K562 (cell line): ENCODE data around the gene MAN1B1. TPM values are rescaled to one million over a fixed set of nuclear protein-coding genes. Genes with fewer than 3 reads are reported as not detected.

Source experiments
- ATAC-seq: fragments of 200-7000 bp; cut with Tn5 transposase; 3 replicates; pipeline ENCODE4 v1.9.1; 2020; ENCODE audit warnings: moderate library complexity
- BruUV-seq: library from RNA; stranded (reverse); fragments of 400-500 nt; replicated peaks from 2 replicates; lab custom pipeline; 2021; lab: Mats Ljungman, UMichigan
- CTCF ChIA-PET: fragments of 300-600 bp; formaldehyde crosslinking; extraction: SDS; loops from one replicate; lab custom pipeline; 2021; ENCODE audit warnings: low intra/inter-chr PET ratio; lab: Yijun Ruan, JAX
- POLR2A ChIA-PET: fragments of 300-600, 350-650 bp; sonication (Branson Sonifier 250); formaldehyde crosslinking; extraction: SDS; loops from one replicate; lab custom pipeline; 2021; ENCODE audit warnings: antibody characterized with exemption, inconsistent platforms; lab: Yijun Ruan, JAX
- DNase-seq, 4 experiments: peaks; one replicate each; pipeline versions ENCODE4 v3.0.0 to v3.0.0-alpha.2; 2011 to 2018; ENCODE audit warnings: low spot score in 3 of 4, mixed read lengths in 3 of 4; ENCODE audit errors: extremely low read depth in 1 of 4
- FAIRE-seq: peaks from 2 replicates; lab custom pipeline; 2011; peaks lifted over from hg19 to GRCh38; lab: Jason Lieb, UNC
- H2AFZ ChIP-seq: 2 replicates; pipeline ENCODE4 v1.6.0; 2011; ENCODE audit warnings: low read depth, low read length, control low read depth, inconsistent platforms
- H3K27ac ChIP-seq: fragments of 200-600 bp; 3 replicates; pipeline ENCODE4 v1.8.0; 2011; ENCODE audit warnings: low read depth, mild to moderate bottlenecking, control low read depth, inconsistent platforms, low read length, moderate library complexity, mixed read lengths; ENCODE audit errors: extremely low read depth
- H3K27me3 ChIP-seq, 2 experiments: fragments of 300-600 bp in 1 of 2; 2 replicates in 1 of 2; 3 replicates in 1 of 2; pipeline versions ENCODE4 v1.6.0 to v1.8.0; 2011; ENCODE audit warnings: inconsistent platforms in 2 of 2, low read length in 2 of 2, mild to moderate bottlenecking in 1 of 2, mixed read lengths in 1 of 2, moderate library complexity in 1 of 2; ENCODE audit not compliant: control insufficient read depth in 2 of 2, insufficient read depth in 2 of 2
- H3K36me3 ChIP-seq: fragments of 300-600 bp; 3 replicates; pipeline ENCODE4 v1.8.0; 2011; ENCODE audit warnings: mild to moderate bottlenecking, low read length, inconsistent platforms; ENCODE audit not compliant: control insufficient read depth, insufficient read depth
- H3K4me1 ChIP-seq, 2 experiments: fragments of 200-600 bp in 1 of 2; replicated peaks in 1 of 2; 2 replicates in 1 of 2; 3 replicates in 1 of 2; pipeline versions ENCODE4 v1.5.1 to v1.8.0; 2011; ENCODE audit warnings: inconsistent platforms in 2 of 2, low read length in 2 of 2, mild to moderate bottlenecking in 1 of 2, mixed read lengths in 1 of 2, moderate library complexity in 1 of 2; ENCODE audit not compliant: control insufficient read depth in 2 of 2, insufficient read depth in 2 of 2
- H3K4me2 ChIP-seq: 2 replicates; pipeline ENCODE4 v1.6.1; 2011; ENCODE audit warnings: low read length, control low read depth, inconsistent platforms, mixed read lengths; ENCODE audit not compliant: insufficient read depth
- H3K4me3 ChIP-seq: fragments of 200-600 bp; sonication (generic), shearing (Covaris generic); 2 replicates; pipeline ENCODE4 v1.5.1; 2016; ENCODE audit warnings: control low read depth, inconsistent platforms
- H3K79me2 ChIP-seq: fragments of 200-600 bp; 3 replicates; pipeline ENCODE4 v1.8.0; 2011; ENCODE audit warnings: low read length, inconsistent platforms; ENCODE audit not compliant: control insufficient read depth, insufficient read depth
- H3K9ac ChIP-seq, 2 experiments: 2 replicates each; pipeline versions ENCODE4 v1.6.0 to v1.6.1; 2011; ENCODE audit warnings: low read depth in 2 of 2, low read length in 2 of 2, control low read depth in 1 of 2, inconsistent platforms in 1 of 2, mild to moderate bottlenecking in 1 of 2, mixed read lengths in 1 of 2; ENCODE audit not compliant: insufficient read depth in 1 of 2
- H3K9me1 ChIP-seq: one replicate; pipeline ENCODE4 v1.6.0; 2011; ENCODE audit warnings: inconsistent platforms, mild to moderate bottlenecking, low read length, moderate library complexity; ENCODE audit not compliant: control insufficient read depth, insufficient read depth
- H3K9me3 ChIP-seq: replicated peaks from 2 replicates; pipeline ENCODE4 v1.5.1; 2011; ENCODE audit warnings: low read depth, low read length, inconsistent platforms; ENCODE audit not compliant: control insufficient read depth, insufficient read depth
- H4K20me1 ChIP-seq: replicated peaks from 2 replicates; pipeline ENCODE4 v1.6.1; 2011; ENCODE audit warnings: low read length, inconsistent platforms, mixed read lengths; ENCODE audit not compliant: control insufficient read depth, insufficient read depth
- BRD9 ChIP-seq: fragments of 450-650 bp; IDR thresholded peaks from 2 replicates; pipeline ENCODE4 v1.6.1; 2018; ENCODE audit warnings: low read depth; ENCODE audit not compliant: partially characterized antibody
- CBFA2T2 ChIP-seq: fragments of 450-650 bp; conservative IDR thresholded peaks from 2 replicates; pipeline ENCODE4 v1.6.1; 2017; ENCODE audit warnings: mild to moderate bottlenecking
- EP300 ChIP-seq: IDR thresholded peaks from 2 replicates; pipeline ENCODE4 v1.6.1; 2012; ENCODE audit warnings: low read length, improper control_type of control experiment
- HOXB6 ChIP-seq: fragments of 250-450 bp; sonication (Bioruptor Pico); IDR thresholded peaks from 2 replicates; pipeline ENCODE4 v1.5.1; 2022; ENCODE audit warnings: mild to moderate bottlenecking, borderline replicate concordance
- MAFK ChIP-seq: IDR thresholded peaks from 2 replicates; pipeline ENCODE4 v1.6.1; 2011; ENCODE audit warnings: low read length, improper control_type of control experiment
- NEUROD1 ChIP-seq: fragments of 150-350 bp; IDR thresholded peaks from 2 replicates; pipeline ENCODE4 v1.6.1; 2014; ENCODE audit warnings: borderline replicate concordance, low read length, low read depth; ENCODE audit not compliant: partially characterized antibody
- RBM14 ChIP-seq: fragments of 200-400 bp; formaldehyde crosslinking; IDR thresholded peaks from 2 replicates; pipeline ENCODE4 v1.6.1; 2018; ENCODE audit warnings: low read depth, mild to moderate bottlenecking, low read length, moderate library complexity, borderline replicate concordance; ENCODE audit not compliant: insufficient read depth
- ZEB2 ChIP-seq: fragments of 450-650 bp; IDR thresholded peaks from 2 replicates; pipeline ENCODE4 v1.6.1; 2016
- ZFPM2 ChIP-seq: fragments of 250-450 bp; sonication (Bioruptor Pico); IDR thresholded peaks from 2 replicates; pipeline ENCODE4 v1.5.1; 2022; ENCODE audit warnings: mild to moderate bottlenecking
- ZNF764 ChIP-seq: fragments of 250-450 bp; sonication (Bioruptor Pico); IDR thresholded peaks from 2 replicates; pipeline ENCODE4 v1.4.0; 2020; ENCODE audit warnings: low read depth, mild to moderate bottlenecking, moderate library complexity
- WGBS: fragments of 100-300 bp; shearing (Covaris generic); methylation state at CpG from one replicate; pipeline ENCODE4 v1.1.6; 2016; ENCODE audit warnings: low coverage, mixed read lengths; ENCODE audit not compliant: insufficient coverage; ENCODE audit errors: missing lambda C conversion rate; 5-methylcytosine and 5-hydroxymethylcytosine counted together
- in situ Hi-C: fragments of 300-500 bp; cut with MboI; formaldehyde crosslinking; loops from 4 replicates; pipeline ENCODE4 v1.15.0; 2018; ENCODE audit warnings: inconsistent platforms, mixed read lengths
- intact Hi-C: fragments of 100-400 bp; cut with micrococcal nuclease; formaldehyde crosslinking; loops from 2 replicates; pipeline ENCODE4 v1.14.2; 2022
- polyA plus RNA-seq, 8 experiments: library from polyadenylated mRNA; depleted of rRNA in 4 of 8; stranded (reverse) in 5 of 8; unstranded in 3 of 8; fragments of >200 nt; fragmentation: Nextera tagmentation in 2 of 8; fragmentation: Illumina TruSeq in 1 of 8; extraction: Ambion mirVana in 2 of 8; extraction: Trizol in 1 of 8; gene quantifications; 2 replicates each; pipeline versions ENCODE4 v1.2.1 to v1.2.3, GENCODE V29; 2011 to 2014; ENCODE audit warnings: inconsistent platforms in 1 of 8, missing spikeins in 1 of 8
- total RNA-seq, 7 experiments: library from RNA; depleted of rRNA in 6 of 7; stranded (reverse); fragments of >200 nt in 6 of 7; fragmentation: Illumina TruSeq in 2 of 7; extraction: Trizol in 2 of 7; gene quantifications; 2 replicates each; pipeline versions ENCODE4 v1.2.1 to v1.2.3, GENCODE V29; 2011 to 2021; ENCODE audit warnings: low replicate concordance in 1 of 7
- TF ChIP-seq, protein P1 (sequence below): sonication (generic); formaldehyde crosslinking; IDR thresholded peaks from 2 replicates; pipeline ENCODE4 v1.8.1; 2023; ENCODE audit warnings: mild to moderate bottlenecking, missing genetic modification reagents

MAN1B1 gene
- total and polyA plus RNA-seq, 9 of the 15 experiments (the other 6 are each of a cell fraction or from before 2014, with no cell fraction given): 0.55 to 36.6 (median 27.3) TPM

DNA sequence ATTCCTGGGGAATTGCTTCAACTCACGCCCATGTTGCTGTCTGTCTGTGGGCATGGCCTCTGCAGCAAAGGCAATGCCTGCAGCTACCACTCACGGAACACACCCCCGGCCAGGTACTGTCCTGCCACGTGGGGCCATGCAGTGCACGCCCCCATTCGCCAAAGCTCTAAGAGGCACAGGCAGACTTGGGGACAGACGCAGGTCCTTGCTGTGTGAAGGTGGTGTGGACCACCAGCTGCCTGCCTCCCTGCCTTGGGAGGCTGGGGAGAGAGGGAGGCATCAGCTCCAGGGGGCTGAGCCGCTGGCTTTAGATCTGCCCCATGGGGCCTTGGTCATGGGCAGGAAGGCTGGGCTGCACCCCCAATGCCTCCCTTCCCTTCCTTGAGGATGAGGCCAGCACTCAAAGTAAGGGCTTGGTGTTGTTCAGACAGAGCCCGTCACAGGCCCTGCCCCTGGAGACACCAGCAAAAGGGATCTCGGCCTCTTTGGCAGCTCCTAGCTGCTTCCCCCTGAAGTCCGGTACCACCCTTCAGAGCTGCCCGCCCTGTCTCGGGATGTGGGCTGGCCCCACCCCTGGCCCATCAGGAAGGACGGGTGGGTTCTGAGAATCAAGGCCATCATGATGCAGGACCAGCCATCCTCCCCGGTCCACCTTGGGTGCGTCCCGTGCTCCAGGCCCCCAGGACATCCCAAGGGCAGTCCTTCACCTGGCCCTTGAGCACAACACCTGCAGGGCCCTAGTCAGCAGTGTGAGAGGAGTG, 54.4 kb downstream of the MAN1B1 start:
- POLR2A ChIA-PET: interaction anchor here (0.6 to 1.5 kb wide), 2 partner anchors 9 to 11 kb away, joined by 3 to 10 read pairs; no protein-coding TSS in a partner anchor
- peaks cover 43 to 77% of the 10 kb centered on the region in 2 experiments; a peak in 4 of 5 replicates for H3K27me3 ChIP-seq
- intact Hi-C loops: no loop called here

More for the DNA sequence above, 54.4 kb downstream of the MAN1B1 start:
- Histone ChIP-seq H3K9ac (0 out of 4 replicates have a peak overlapping the region, but pooled peaks of 1 of the 2 experiments have one; percentile 7), H3K36me3 (no peaks in the 10 kb centered on the region), H3K9me1 (no peaks in the 10 kb centered on the region), H3K79me2 (no peaks in the 10 kb centered on the region), H3K9me3 (no peaks in the 10 kb centered on the region), H4K20me1 (peaks cover 21% of the 10 kb centered on the region), H2AFZ (no peak overlapping the region), H3K4me1 (peaks cover 0 to 53% of the 10 kb centered on the region in 2 experiments; a peak in 2 of 5 replicates), H3K4me3 (no peak overlapping the region), H3K4me2 (no peak overlapping the region), H3K27ac (no peak overlapping the region)
- FAIRE-seq (no peak), DNase-seq (no peak), ATAC-seq (no peak)
- TF ChIP-seq EP300: no peak
- no peak for TF ChIP-seq MAFK
- no peak for TF ChIP-seq ZNF764 (CRISPR knock-in tag)
- no peak for TF ChIP-seq RBM14
- TF ChIP-seq NEUROD1: no peak
- no peak for TF ChIP-seq CBFA2T2
- no peak for TF ChIP-seq HOXB6 (CRISPR knock-in tag)
- TF ChIP-seq ZFPM2 (CRISPR knock-in tag): no peak
- no peak for TF ChIP-seq ZEB2
- TF ChIP-seq, protein P1, sequence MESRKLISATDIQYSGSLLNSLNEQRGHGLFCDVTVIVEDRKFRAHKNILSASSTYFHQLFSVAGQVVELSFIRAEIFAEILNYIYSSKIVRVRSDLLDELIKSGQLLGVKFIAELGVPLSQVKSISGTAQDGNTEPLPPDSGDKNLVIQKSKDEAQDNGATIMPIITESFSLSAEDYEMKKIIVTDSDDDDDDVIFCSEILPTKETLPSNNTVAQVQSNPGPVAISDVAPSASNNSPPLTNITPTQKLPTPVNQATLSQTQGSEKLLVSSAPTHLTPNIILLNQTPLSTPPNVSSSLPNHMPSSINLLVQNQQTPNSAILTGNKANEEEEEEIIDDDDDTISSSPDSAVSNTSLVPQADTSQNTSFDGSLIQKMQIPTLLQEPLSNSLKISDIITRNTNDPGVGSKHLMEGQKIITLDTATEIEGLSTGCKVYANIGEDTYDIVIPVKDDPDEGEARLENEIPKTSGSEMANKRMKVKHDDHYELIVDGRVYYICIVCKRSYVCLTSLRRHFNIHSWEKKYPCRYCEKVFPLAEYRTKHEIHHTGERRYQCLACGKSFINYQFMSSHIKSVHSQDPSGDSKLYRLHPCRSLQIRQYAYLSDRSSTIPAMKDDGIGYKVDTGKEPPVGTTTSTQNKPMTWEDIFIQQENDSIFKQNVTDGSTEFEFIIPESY: no peak
- no peak for TF ChIP-seq BRD9
- under 1% methylated on average over 17 of the region's 17 CpGs for WGBS
- BruUV-seq: no TSS peak
- CTCF ChIA-PET: no interaction called here
- in situ Hi-C loops: no loop called here
